Activated T-cell treated with anti-CD3 and anti-CD28 coated beads, Interleukin-2, amount 50 U/mL, for 1 hour (primary cell): ENCODE measurements around the gene ZSWIM6.

Source experiments
- DNase-seq: peaks from one replicate; pipeline ENCODE4 v3.0.0-alpha.2; 2020

ZSWIM6 gene

DNA sequence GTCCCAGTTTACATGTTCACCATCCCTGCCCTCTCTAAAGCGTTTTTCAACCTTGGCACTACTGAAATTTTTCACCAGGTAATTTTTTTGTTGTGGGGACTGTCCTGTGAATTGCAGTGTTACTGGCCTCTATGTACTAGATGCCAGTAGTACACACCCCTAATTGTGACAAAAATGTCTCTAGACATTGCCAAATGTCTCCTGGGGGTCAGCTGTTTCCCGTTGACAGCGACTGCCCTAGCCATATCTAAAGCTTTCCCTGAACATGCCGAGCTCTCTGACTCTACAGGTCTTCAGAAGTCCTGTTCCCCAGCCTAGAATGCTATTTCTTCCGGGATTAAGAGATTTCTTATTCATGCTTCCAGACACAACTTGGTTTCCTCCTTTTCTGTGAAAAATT is 235.3 kb downstream of the ZSWIM6 start:
- no peak for DNase-seq

DNA sequence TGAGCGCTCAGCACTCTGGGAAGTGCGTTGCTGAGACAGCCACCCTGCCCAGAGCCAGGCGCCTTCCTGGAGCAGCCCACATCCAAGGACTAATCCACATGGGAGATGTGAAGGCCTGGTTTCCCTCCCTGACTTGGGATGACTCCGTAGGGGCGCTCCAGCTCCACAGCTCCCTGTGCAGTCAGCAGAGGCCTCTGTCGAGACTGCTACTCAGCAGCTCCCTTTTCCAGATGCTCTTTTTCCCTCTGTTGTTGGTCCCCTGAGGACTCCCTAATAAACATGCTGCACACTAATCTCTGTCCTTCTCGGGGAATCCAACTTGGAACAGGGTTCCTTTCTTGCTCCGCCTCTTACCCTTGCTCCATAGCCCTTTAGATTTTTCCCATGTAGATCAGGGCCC is 237.3 kb downstream of the ZSWIM6 start:
- DNase-seq, result no peak

DNA sequence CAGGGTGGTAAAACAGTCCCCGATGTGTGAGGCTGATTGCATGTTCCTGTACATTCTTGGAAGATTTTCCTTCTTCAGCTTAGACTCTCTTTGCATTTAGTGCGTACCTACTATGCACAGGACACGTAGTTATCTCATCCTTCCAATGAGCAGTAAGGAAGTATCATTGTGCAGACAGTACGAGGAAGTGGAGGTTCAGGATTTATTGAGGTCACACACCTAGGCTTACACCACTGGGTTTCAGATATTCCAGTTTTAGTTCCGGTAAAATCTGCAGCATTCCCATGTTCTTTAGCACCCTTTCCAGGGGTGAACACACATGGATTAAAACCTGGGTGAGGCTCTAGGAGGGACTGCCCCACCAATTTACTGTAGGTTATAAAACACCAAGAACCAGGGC is 238.7 kb downstream of the ZSWIM6 start:
- DNase-seq, result no peak

DNA sequence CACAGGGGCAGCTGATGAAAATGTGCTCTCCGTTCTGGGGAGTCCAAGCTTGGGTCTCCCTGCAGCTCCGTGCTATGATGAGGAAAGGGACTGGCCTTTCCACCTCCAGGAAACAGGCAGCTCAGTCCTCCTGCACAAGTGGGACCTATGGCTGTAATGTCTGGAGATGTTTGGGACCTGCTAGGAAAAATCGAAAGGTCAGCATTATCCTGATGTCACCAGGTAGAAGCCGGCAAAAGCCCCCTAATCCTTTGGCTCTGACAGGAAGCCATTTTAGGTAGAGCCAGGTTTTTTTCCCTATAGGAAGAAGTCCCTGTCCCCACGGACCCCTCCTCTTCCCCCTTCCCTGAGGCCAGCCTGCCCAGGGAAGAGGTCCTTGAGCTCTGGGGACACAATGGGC is 240.9 kb downstream of the ZSWIM6 start:
- DNase-seq, result no peak

DNA sequence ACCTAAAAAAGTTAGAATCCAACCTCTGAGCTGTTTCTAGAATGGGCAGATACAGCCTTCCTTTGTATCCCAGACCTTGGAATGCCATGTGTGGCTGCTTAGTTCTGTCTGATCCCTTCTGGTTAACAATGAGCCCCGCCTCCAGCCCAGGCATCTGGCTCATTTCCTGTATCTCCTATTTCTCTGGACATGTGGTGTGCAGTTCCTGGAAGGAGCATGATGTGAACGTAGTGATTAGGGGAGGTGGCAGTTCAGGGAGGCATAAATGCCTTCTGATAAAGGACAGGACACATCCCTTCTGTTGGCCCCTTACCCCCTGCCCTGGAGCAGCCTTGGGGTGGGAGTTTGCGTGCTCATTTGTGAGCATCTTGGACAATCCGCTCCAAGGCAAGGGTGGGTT is 243.0 kb downstream of the ZSWIM6 start:
- DNase-seq, result no peak

DNA sequence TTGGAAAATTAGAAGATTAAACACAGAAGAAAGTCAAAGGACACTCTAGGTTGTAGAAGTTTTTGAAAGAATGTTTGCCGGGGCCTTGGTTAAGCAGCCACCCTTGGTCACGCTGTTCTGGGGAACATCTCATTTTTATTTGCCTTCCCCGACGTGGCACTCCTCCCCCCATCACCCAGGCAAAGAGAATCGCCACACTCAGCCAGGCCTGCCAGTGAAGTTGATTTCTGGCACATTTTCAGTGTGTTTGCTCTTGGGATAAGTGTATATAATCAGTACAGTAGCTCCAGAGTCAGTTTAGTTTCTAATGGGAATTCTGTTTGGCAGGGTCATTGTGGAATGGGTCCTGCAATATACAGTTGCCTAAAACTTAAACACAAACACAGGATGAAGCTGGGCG is 243.5 kb downstream of the ZSWIM6 start:
- no peak for DNase-seq

DNA sequence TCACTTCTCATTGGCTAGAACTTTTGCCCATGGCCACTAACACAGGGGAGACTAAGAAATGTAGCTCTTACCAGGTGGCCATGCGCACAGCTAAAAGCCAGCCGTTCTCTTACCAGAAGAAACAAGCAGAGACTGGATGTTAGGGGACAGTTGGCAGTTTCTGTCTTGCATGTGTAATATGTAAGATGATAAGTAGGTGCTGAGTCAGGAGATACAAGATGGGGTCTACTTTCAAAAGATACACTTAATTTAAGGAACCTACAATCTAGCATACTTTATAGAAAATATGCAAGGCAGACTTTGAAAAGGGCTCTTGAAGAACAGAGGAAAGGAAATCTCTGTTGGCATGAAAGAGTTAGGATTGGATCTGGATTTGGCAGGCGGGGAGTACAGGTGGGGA is 244.5 kb downstream of the ZSWIM6 start:
- DNase-seq, result no peak

DNA sequence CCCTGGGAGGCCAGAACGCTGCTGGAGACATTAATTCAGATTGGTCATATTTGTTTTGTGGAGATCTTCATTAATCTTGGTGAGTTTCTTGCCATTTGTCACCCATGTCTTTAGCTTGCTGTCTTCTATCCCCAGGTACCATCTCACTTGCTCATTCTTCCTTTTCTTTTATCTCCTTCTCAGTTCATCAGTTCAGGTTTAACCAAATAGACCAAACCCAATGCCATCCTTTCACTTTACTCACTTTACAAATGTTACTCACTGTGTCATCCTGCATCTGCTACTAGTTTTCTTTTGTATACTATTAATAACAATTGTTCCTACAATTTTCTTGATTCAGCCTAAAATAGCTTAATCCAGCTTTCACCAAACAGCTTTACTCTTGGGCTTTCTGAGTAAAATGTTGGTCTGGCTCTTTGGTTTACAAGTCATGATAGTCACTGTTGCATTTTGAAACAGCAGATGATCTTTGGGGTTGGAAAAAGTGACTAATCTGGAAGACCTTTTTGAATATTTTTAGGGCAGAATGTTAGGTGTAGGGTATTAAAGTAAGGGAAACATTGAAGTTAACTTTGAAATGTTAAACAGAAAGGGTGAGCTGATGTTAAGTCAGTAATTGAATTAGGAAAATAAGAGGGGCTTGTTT is 246.9 kb downstream of the ZSWIM6 start:
- no peak for DNase-seq

DNA sequence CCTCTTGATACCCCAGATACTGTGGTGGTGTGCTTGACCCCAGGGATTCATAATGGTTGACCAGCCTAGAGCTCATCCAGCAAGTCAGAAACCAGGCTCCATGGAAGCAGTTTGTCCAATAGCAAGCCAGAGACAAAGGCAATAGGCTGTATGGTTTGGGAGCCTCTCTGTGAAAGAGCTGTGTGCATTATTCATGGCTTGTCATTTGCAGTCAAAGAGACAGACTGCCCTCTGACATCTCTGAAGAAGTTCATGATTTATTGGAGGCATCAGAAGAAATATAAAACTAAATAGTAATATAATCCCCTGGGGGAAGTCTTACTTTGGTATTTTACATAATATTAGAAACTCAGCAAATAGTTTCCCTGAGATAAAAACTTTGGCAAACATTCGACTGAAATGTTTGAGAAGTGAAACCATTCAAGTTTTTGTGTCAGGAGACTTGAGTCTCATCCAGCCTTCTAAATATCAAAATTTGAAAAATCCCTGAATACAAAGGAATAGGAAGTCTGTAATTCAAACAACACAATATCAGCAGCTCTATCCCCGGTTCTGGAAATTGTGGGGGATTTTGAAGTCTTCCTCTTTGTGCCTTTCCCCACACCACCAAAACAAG is 250.3 kb downstream of the ZSWIM6 start:
- no peak for DNase-seq

DNA sequence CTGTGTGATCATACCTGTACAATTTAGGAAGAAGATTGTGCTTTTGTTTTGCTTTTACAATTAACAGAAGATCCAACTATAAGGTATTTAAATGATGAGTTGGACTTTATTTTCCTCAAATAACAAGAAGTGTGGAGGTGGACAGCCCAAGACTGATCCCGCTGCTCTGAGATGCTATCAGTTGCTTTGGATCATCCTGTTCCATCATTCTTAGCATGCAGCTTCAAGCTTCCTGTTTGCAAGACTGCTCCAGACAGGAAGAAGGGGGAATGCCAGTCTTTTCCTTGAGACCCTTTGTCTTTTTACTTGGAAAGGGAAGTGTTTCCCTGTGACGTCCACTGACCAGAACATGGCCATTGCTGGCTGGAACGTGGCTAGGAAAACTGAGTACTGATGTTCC is 250.8 kb downstream of the ZSWIM6 start:
- no peak for DNase-seq

DNA sequence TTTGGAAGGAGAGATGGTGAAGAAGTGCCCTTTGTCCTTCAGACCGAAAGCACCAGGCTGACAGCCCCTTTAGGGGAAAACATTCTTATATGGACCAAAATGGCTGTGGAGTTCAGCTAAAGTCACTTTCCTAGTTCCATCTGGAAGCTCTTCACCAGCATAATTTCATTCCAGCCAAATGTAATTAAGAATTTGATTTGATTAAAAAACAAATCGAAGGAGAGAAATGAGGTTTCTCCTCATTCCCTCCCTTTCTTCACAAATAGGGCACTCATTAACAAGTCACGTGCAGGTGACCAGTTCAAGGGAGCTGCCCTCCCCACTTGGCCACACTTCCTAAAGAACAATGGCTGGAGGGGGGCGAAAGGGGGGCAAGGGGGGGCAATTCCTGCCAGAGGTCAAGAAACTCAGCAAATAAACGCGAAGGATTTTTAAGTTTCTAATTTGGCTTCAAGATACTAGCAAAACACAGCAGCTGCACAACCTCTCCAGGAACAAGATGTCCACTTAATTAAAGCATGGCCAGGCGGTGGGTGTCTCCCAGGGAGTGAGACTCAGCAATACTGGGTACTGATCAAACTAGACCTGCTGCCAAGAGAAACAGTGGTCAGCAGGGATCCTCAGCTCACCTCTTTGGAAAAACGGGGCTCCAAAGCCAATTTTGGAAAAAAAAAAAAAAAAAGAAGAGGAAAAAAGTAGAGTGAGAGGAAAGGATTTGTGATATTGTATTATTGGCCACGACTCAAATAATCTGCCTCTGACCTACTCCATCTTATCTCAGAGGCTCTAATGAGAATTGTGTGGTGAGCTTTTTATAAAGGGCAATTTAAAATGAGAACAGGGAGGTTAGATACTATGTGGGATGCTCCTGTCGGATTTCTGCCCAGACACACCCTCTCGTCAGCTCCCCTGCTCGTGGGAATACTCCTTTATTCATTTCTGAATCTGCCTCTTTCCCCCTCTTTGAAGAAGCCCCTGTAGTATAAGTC is 254.3 kb downstream of the ZSWIM6 start:
- DNase-seq, result no peak

DNA sequence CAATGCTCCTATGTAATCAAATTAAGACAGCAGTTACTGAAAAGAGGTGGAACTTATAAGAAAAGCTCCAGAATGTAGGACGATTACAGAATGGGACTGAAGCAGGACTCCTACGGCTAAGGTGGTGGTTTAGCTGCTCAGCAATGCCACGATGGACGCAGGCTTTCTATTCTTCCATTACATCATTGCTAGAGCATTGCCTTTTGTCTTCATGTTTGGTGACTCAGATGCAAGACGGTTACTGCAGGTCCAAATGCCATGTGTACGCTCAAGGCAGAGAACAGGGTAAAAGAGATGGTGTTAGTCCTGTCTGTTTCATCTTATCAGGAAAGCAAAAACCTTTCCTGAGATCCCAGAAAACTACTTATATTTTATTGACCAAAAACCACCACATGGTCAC is 255.1 kb downstream of the ZSWIM6 start:
- DNase-seq, result no peak

DNA sequence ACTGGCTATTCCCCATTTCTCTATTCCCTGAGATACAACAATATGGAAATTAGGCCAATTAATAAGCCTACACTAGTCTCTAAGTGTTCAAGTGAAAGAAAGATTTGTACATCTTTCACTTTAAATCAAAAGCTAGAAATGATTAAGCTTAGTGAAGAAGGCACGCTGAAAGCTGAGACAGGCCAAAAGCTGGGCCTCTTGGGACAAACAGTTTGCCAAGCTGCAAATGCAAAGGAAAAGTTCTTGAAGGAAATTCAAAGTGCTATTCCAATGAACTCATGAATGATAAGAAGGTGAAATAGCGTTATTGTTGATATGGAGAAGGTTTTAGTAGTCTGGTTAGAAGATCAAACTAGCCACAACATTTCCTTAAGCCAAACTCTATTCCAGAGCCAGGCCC is 256.2 kb downstream of the ZSWIM6 start:
- DNase-seq, result no peak

DNA sequence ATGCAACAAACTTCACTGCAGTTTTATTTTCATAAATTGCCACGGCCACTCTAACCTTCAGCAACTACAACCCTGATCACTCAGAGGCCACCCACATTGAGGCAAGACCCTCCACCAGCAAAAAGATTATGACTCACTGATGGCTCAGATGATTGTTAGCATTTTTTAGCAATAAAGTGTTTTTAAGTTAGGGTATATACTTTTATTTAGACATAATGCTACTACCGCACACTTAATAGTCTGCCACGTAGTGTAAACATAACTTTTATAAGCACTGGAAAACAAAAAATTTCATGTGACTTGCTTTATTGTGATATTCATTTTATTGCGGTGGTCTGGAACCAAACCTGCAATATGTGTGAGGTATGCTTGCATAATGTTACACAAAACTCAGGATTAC is 257.9 kb downstream of the ZSWIM6 start:
- no peak for DNase-seq

DNA sequence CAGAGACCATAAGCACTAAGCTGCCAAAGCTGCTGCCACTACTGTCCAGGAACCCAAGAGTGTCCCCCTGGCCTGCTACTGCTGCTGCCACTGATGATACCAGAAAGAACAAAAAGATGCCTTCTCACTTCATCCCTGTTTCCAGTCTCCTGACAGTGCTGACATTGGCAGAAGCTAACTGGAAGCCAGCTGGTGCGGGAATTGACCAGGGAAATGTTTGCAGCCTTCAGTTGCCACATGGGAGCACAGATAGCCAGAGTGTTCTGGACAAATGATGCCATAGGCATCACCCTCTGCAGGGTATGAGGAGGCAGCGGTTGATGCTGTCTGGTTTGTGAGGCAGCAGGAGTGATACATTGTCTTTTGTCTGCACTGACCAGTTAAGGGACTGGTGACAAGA is 258.4 kb downstream of the ZSWIM6 start:
- DNase-seq, result no peak

DNA sequence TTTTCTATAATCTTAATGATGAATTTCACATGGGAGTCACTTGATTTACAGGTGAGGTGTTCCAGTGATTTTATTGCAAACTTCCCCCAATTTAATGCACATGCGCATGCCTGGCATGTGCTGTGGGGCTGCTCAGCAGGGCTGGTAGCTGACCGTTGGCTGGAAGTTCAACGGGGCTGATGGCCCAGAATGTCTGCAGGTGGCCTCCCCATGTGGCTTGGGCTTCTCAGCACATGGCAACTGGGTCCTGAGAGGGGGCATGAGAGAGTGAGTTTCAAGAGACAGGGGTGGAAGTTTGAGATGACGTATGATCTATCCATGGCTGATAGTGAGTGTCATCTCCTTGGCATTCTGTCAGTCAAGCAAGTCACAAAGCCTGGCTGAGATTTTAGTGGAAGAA is 259.8 kb downstream of the ZSWIM6 start:
- no peak for DNase-seq

DNA sequence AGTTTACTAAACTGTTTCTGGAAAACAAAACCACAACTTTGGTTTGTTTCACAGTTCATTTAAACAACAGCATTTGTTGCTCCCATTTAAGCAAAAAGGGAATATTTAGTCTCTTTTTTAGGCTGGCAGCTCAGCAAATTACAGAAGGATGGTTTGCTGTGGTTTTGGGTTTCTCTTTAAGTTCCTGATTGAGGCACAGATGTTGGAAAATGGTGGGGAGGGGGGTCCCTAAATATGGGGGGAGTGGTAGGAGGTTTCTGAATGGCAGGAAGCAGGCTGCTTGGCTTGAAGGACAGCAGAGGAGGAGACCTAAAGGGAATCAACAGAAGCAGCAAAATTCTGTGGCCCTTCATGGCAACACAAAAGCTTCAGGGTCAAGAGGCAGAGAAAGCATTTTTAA is 263.4 kb downstream of the ZSWIM6 start:
- no peak for DNase-seq
